Adipose tissue (tissue), 3 donors: ENCODE measurements around the gene ADSS1. TPM values are rescaled to one million over a fixed set of nuclear protein-coding genes. Genes with fewer than 3 reads are reported as not detected.
"Not testable (repeated sequence)": the region's sequence is repeated elsewhere in the genome, so short reads cannot be mapped to it uniquely, and the experiment has no call there.

Source experiments
- H3K27ac ChIP-seq: one replicate; pipeline ENCODE4 v1.5.1; 2013; ENCODE audit warnings: low read depth, low read length
- WGBS, 3 donors: extraction: QIAGEN DNeasy Blood & Tissue Kit; methylation state at CpG; one replicate each; pipeline ENCODE4 v1.1.7; 2013; 5-methylcytosine and 5-hydroxymethylcytosine counted together
- polyA plus RNA-seq, 3 donors: library from polyadenylated mRNA; stranded (reverse); fragments of 200-250 nt; gene quantifications; one replicate each; pipeline ENCODE4 v1.2.3, GENCODE V29; 2013
- donor health status: healthy with polysubstance abuse.
- donor health status: Bipolar disorder and iron deficiency.
- donor health status: healthy.

Gene ADSS1
- polyA plus RNA-seq, 3 donors, result 4.3 to 13.6 (median 12.6) TPM

GRCh38 chr14:104725772-104726548 lies 1.9 kb downstream of the ADSS1 start:
- 72 to 85% (median 84%) methylated on average over 25 of the region's 25 CpGs for WGBS, 3 donors
- no peak overlapping the region for H3K27ac ChIP-seq

- H3K27ac ChIP-seq, result no peak overlapping the region
- WGBS, 3 donors, result 60 to 72% (median 62%) methylated on average over 21 of the region's 21 CpGs
Measured at GRCh38 chr14:104726600-104727451, 2.8 kb downstream of the ADSS1 start.

GRCh38 chr14:104728631-104729030 lies 4.6 kb downstream of the ADSS1 start:
- H3K27ac ChIP-seq, result no peak overlapping the region
- WGBS, 3 donors, result 89 to 96% (median 95%) methylated on average over 15 to 17 of the region's 17 CpGs

- H3K27ac ChIP-seq, result not testable (repeated sequence)
- 92 to 97% (median 94%) methylated on average over 37 to 66 of the region's 73 CpGs for WGBS, 3 donors
Measured at GRCh38 chr14:104729176-104729834, 5.3 kb downstream of the ADSS1 start.

- H3K27ac ChIP-seq, result no peak overlapping the region
- WGBS, 3 donors, result 83 to 90% (median 88%) methylated on average over 8 to 16 of the region's 16 CpGs
Measured at GRCh38 chr14:104729835-104730181, 5.8 kb downstream of the ADSS1 start.

- no peak overlapping the region for H3K27ac ChIP-seq
- WGBS, 3 donors, result 83 to 89% (median 86%) methylated on average over 5 of the region's 5 CpGs
Measured at GRCh38 chr14:104730487-104730886, 6.5 kb downstream of the ADSS1 start.

- no peak overlapping the region for H3K27ac ChIP-seq
- WGBS, 3 donors, result 87 to 92% (median 89%) methylated on average over 17 to 18 of the region's 18 CpGs
Measured at GRCh38 chr14:104731320-104732294, 7.6 kb downstream of the ADSS1 start.

GRCh38 chr14:104732355-104732804 lies 8.4 kb downstream of the ADSS1 start:
- WGBS, 3 donors, result 63 to 76% (median 71%) methylated on average over 14 of the region's 14 CpGs
- H3K27ac ChIP-seq, result no peak overlapping the region

- H3K27ac ChIP-seq, result no peak overlapping the region
Measured at GRCh38 chr14:104732931-104733681, 9.1 kb downstream of the ADSS1 start.

GRCh38 chr14:104734051-104734587 lies 10.1 kb downstream of the ADSS1 start:
- H3K27ac ChIP-seq, result no peak overlapping the region
- WGBS, 3 donors, result 87 to 90% (median 89%) methylated on average over 6 of the region's 6 CpGs

More at GRCh38 chr14:104732931-104733681, 9.1 kb downstream of the ADSS1 start:
- WGBS, 3 donors, result 83 to 88% (median 86%) methylated on average over 23 of the region's 23 CpGs

- 93 to 97% (median 94%) methylated on average over 9 of the region's 9 CpGs for WGBS, 3 donors
- H3K27ac ChIP-seq, result no peak overlapping the region
Measured at GRCh38 chr14:104734601-104734990, 10.6 kb downstream of the ADSS1 start.

- H3K27ac ChIP-seq, result no peak overlapping the region
- 85 to 88% (median 85%) methylated on average over 31 of the region's 31 CpGs for WGBS, 3 donors
Measured at GRCh38 chr14:104734991-104735779, 11.2 kb downstream of the ADSS1 start.

GRCh38 chr14:104735830-104736642 lies 12.0 kb downstream of the ADSS1 start:
- 22 to 64% (median 39%) methylated on average over 26 of the region's 26 CpGs for whole genome bisulfite sequencing, 3 donors
- H3K27ac ChIP-seq, result no peak overlapping the region

GRCh38 chr14:104738375-104739019 lies 14.5 kb downstream of the ADSS1 start:
- 93 to 95% (median 95%) methylated on average over 18 of the region's 18 CpGs for WGBS, 3 donors

GRCh38 chr14:104739026-104739425 lies 15.0 kb downstream of the ADSS1 start:
- WGBS, 3 donors, result 94 to 95% (median 95%) methylated on average over 17 of the region's 17 CpGs
- no peak overlapping the region for H3K27ac ChIP-seq

More at GRCh38 chr14:104738375-104739019, 14.5 kb downstream of the ADSS1 start:
- no peak overlapping the region for H3K27ac ChIP-seq
